AG09319 (cell line): ENCODE measurements around the gene SPON2.

Experiments used
- DNase-seq: peaks from one replicate; pipeline ENCODE4 v3.0.0-alpha.2; 2010; ENCODE audit warnings: low read depth; ENCODE audit errors: extremely low read depth
- CTCF ChIP-seq: IDR thresholded peaks from 2 replicates; pipeline ENCODE4 v1.5.1; 2011; ENCODE audit warnings: low read depth, mild to moderate bottlenecking, inconsistent platforms, low read length, moderate library complexity

SPON2 gene

GRCh38 chr4:1151541-1151940, 20.8 kb downstream of the SPON2 start:
- TF ChIP-seq CTCF = no peak
- no peak for DNase-seq

GRCh38 chr4:1150875-1151274, 21.5 kb downstream of the SPON2 start:
- no peak for TF ChIP-seq CTCF
- DNase-seq = no peak

- DNase-seq = no peak
- no peak for TF ChIP-seq CTCF
These were observed 32.5 kb downstream of the SPON2 start for GRCh38 chr4:1139860-1140259.

- TF ChIP-seq CTCF = no peak
- DNase-seq = no peak
These were observed 34.5 kb downstream of the SPON2 start for GRCh38 chr4:1137850-1138249.

GRCh38 chr4:1137063-1137776, 35.2 kb downstream of the SPON2 start:
- DNase-seq = no peak
- no peak for TF ChIP-seq CTCF

- TF ChIP-seq CTCF = no peak
- DNase-seq = no peak
These were observed 36.3 kb downstream of the SPON2 start for GRCh38 chr4:1136048-1136447.

GRCh38 chr4:1133033-1133432, 39.4 kb downstream of the SPON2 start:
- no peak for TF ChIP-seq CTCF
- no peak for DNase-seq
